Measurements from ENCODE around the gene TACR1.

GRCh38 chr2:75076088-75076487 lies 123.2 kb downstream of the TACR1 start:
- TF ChIP-seq CTCF (IDR thresholded peaks at IDR 0.05): no peak
- no peak for TF ChIP-seq POLR2AphosphoS5 (IDR thresholded peaks at IDR 0.05)

Data from breast epithelium (tissue), 3 donors.